Skeletal muscle satellite cell (primary cell): Measurements from ENCODE around the gene AKR7A2.

Source experiments
- H3K27me3 ChIP-seq: 2 replicates; pipeline ENCODE4 v1.7.0; 2013; ENCODE audit warnings: low read length; ENCODE audit not compliant: control insufficient read depth, insufficient read depth
- H3K36me3 ChIP-seq: 2 replicates; pipeline ENCODE4 v1.7.0; 2013; ENCODE audit warnings: mild to moderate bottlenecking, control low read depth, low read length; ENCODE audit not compliant: insufficient read depth
- H3K4me1 ChIP-seq: 2 replicates; pipeline ENCODE4 v1.7.0; 2013; ENCODE audit warnings: low read length; ENCODE audit not compliant: control insufficient read depth, insufficient read depth
- H3K4me2 ChIP-seq: 2 replicates; pipeline ENCODE4 v1.7.0; 2013; ENCODE audit warnings: mild to moderate bottlenecking, low read length
- H3K4me3 ChIP-seq: 2 replicates; pipeline ENCODE4 v1.7.0; 2013; ENCODE audit warnings: low read length
- H3K9ac ChIP-seq: 2 replicates; pipeline ENCODE4 v1.7.0; 2013; ENCODE audit warnings: mild to moderate bottlenecking, low read depth, low read length, moderate library complexity
- H3K9me3 ChIP-seq: replicated peaks from 2 replicates; pipeline ENCODE4 v1.7.0; 2013; ENCODE audit warnings: mild to moderate bottlenecking, control low read depth, low read length

AKR7A2 gene

DNA sequence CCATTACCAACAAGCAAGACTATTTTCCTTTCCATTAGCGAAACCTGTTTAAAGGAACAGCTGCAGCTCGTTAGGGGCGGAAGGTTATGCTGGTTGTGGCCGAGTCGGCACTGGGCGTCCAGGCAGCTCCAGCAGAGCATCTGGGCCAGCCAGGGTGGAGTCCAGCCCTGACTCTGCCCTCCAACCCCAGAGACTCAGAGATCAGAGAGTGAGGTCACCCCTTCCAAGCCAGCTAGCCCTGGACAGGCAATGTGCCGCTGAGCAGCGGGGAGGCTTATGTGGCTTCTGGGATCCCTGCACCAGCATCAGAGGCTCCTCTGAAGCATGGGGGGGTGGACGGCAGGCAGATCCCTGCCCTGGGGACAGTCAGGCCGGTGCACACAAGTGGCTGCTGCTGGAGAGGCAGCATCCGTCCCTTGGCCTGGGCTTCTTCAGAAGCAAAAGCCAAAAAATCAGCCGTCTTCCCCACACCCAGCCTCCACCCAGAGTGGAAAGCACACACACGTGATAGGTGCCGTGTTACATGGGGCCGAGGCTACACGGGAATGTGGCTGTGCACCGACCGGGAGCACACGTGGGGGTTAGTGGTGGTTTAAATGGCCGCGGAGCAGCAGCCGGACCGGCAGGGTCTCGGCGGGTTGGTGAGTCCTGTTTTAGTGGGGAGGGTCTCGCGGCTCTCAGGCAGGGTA lies 30.3 kb upstream of the AKR7A2 start:
- Histone ChIP-seq H3K27me3 (no peaks in the 10 kb centered on the region), H3K4me2 (no peak overlapping the region), H3K36me3 (peaks cover 73% of the 10 kb centered on the region), H3K9me3 (no peaks in the 10 kb centered on the region), H3K4me1 (no peaks in the 10 kb centered on the region), H3K4me3 (no peak overlapping the region), H3K9ac (no peak overlapping the region)

DNA sequence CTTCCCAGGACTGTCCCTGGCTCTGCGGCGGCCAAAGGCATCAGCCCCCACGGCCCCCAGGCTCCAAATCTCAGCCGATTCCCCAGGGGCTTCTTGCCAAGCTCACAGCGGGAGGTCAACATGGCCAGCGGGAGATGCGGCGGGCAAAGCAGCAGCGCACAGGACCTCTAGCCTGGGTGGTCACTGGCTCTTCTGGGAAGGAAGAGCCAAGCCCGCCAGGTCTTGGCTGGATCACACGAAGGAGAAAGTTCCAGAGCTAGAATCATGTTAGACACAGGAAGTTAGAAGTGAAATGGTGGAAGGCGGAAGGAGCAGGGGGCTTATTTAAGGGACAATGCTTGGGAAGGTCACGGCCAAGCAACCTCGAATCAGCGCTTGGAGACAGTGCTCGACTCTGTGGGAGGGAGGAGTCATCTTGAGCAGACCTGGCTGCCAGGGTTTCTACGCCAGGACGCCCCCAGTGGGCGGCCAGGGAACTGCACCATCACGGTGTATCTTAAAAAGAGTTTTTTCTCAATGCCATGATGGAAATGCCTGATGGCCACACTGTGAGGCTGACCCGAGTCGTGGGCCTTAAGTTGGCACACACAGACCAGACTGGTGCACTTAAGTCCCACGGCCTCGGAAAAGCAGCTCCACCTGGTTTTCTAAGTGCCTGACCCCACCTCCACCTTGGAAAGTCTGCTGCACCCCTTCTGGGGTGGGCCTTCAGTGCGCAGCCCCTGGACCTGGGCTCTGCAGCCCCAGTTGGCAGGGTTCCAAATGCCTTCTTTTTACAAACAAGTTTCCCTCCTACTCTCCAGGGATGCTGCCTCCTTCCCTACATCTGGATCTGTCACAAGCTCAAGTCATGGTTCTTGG lies 29.5 kb upstream of the AKR7A2 start:
- no peak overlapping the region for H3K9ac ChIP-seq
- H3K4me1 ChIP-seq = no peaks in the 10 kb centered on the region
- H3K4me2 ChIP-seq = no peak overlapping the region
- H3K36me3 ChIP-seq = peaks cover 74% of the 10 kb centered on the region
- no peaks in the 10 kb centered on the region for H3K27me3 ChIP-seq
- no peaks in the 10 kb centered on the region for H3K9me3 ChIP-seq
- no peak overlapping the region for H3K4me3 ChIP-seq

DNA sequence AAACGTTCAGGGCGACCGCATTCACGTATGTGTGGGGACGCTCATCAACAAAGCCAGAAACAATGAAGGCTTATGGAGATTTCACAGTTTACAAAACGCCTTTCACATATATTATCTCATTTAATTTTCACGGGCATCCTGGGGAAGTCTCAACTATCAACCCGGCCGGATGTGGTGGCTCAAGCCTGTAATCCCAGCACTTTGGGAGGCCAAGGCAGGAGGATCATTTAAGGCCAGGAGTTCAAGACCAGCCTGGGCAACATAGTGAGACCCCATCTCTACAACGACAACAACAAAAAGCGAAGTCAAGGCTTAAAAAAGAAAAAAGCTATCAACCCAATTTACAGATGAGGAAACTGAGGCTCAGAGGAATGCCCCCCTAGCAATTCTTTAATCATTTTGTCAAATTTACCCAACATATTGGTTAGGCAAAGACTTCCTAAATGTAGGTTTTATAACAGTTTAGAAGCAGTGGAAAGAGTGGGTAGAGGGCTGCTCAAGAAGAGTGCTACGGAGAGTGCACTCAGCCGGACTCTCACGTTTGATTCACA lies 28.5 kb upstream of the AKR7A2 start:
- Histone ChIP-seq H3K27me3 (no peaks in the 10 kb centered on the region), H3K9ac (no peak overlapping the region), H3K9me3 (no peaks in the 10 kb centered on the region), H3K4me1 (no peaks in the 10 kb centered on the region), H3K4me3 (no peak overlapping the region), H3K36me3 (peaks cover 74% of the 10 kb centered on the region), H3K4me2 (no peak overlapping the region)

DNA sequence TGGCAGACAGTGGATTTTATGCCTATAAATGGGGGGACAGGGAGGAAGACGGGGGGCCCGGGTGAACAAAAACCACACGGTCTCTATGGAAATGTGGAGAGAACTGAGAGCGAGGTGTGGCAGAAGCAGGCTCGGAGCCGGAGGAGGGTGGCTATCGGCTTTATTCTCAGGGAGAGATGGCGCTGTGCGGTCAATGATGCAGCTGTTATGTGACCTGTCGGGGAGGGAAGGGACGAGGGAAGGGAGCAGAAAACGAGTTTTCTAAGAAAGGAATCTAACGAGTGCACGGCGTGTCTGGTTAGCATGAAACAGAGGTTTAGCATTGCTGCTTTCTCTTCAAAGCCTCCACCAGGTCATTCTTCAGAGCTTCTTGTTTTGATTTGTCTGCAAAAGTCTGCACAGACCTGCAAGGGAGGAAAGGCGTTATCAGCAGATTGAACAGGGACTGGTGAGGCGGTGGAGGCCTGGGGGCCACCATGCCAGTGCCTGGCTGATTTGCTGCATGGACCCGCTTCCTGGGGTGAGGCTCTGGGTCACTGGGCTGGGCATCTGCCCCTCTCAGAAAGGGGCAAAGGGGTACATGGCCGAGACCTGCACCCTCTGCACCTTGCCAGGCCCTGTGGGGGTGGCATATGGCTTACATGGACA lies 27.4 kb upstream of the AKR7A2 start:
- Histone ChIP-seq H3K4me1 (no peaks in the 10 kb centered on the region), H3K9ac (no peak overlapping the region), H3K9me3 (no peaks in the 10 kb centered on the region), H3K36me3 (peaks cover 64% of the 10 kb centered on the region), H3K4me3 (no peak overlapping the region), H3K27me3 (no peaks in the 10 kb centered on the region), H3K4me2 (no peak overlapping the region)

DNA sequence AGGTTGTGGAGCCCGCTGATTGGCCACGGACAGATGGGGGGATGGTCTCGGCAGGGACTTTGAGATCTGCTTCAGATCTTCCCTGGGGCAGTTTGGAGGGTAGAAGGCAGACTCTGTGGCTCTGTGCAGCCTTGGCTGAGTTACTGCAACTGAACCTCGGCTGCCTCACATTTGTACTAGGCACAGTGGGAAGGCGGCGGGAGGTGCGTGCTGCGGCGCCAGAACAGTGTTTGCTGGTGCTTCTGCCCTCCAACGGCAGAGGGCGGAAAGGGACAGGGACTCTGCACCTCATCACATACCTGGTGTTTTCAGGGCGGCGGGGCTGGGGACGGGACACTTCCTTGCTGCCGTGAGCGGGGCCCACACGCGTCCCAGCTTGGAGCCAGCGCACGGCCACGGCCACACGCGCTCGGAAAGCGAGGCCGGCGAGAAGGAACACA lies 26.4 kb upstream of the AKR7A2 start:
- Histone ChIP-seq H3K27me3 (no peaks in the 10 kb centered on the region), H3K36me3 (peaks cover 55% of the 10 kb centered on the region), H3K9me3 (no peaks in the 10 kb centered on the region), H3K9ac (no peak overlapping the region), H3K4me3 (no peak overlapping the region), H3K4me1 (no peaks in the 10 kb centered on the region), H3K4me2 (no peak overlapping the region)

DNA sequence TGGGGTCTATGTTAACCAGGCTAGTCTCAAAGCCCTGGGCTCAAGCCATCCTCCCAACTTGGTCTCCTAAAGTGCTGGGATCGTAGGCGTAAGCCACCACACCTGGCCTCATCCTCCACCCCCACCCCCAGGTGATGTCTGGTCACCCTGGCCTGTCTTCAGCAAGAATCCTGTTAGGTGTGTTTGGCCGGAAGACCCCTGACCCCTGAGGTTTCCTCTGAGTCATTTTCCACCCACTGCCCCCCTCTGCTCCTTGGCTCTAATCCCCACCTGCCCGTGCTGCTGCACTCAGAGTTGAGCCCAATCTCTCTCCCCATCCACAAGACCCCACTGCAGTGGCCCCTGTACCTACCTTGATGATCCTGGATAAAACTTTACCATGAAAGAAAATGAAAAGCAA lies 25.3 kb upstream of the AKR7A2 start:
- no peaks in the 10 kb centered on the region for H3K9me3 ChIP-seq
- no peaks in the 10 kb centered on the region for H3K27me3 ChIP-seq
- H3K4me2 ChIP-seq = no peak overlapping the region
- no peaks in the 10 kb centered on the region for H3K4me1 ChIP-seq
- no peak overlapping the region for H3K9ac ChIP-seq
- peaks cover 44% of the 10 kb centered on the region for H3K36me3 ChIP-seq
- H3K4me3 ChIP-seq = no peak overlapping the region

DNA sequence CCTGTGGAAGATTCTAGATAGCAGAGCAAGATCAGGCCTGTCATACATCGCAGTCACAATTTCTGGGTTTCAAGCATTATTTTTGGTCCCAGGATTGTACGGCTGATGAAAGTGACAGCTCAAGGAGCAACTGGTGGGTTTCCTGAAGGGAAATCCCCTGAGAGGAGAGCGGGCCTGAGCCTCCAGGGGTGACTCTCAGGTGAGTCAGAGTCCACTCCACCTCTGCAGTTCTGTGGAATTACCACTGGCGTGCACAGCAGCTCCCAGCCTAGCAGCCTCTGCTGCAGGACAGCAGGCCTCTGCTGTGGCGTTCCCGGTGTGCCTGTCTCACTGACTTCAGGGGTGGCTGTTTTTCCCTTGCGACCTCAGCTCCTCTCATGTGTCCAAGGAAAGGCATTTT lies 24.6 kb upstream of the AKR7A2 start:
- no peaks in the 10 kb centered on the region for H3K27me3 ChIP-seq
- no peak overlapping the region for H3K9ac ChIP-seq
- no peak overlapping the region for H3K4me3 ChIP-seq
- H3K9me3 ChIP-seq = no peaks in the 10 kb centered on the region
- H3K4me1 ChIP-seq = no peaks in the 10 kb centered on the region
- peaks cover 37% of the 10 kb centered on the region for H3K36me3 ChIP-seq
- no peak overlapping the region for H3K4me2 ChIP-seq

DNA sequence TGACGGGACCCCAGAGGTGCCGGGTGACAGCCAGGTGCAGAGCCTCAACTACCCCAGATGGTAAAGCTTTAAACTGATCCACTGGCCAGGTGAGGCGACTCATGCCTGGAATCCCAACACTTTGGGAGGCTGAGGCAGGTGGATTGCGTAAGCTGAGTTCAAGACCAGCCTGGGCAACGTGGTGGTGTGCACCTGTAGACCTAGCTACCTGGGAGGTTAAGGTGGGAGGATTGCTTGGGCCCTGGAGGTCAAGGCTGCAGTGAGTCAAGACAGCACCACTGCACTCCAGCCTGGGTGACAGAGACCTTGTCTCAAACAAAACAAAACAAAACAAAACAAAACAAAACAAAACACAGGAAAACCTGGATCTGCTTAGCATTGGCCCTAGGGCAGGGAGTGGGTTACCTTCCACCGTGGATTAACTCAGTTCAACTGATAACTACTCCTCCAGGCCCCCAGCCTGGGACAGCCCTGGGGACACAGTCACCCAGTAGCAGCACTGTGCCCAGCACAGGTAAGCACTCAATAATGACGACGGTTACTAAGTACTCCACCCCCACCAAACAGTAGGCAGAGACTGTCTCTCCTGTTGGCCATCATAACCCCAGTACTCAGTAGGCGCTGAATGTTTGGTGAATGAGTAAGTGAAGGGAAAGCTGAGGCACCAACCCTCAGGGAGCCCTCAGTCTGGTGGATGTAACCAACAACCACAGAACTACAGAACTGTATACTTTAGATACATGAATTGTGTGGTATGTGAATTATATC lies 21.8 kb upstream of the AKR7A2 start:
- peaks cover 19% of the 10 kb centered on the region for H3K36me3 ChIP-seq
- no peaks in the 10 kb centered on the region for H3K27me3 ChIP-seq
- no peak overlapping the region for H3K4me3 ChIP-seq
- no peak overlapping the region for H3K9ac ChIP-seq
- no peak overlapping the region for H3K4me2 ChIP-seq
- no peaks in the 10 kb centered on the region for H3K9me3 ChIP-seq
- no peaks in the 10 kb centered on the region for H3K4me1 ChIP-seq

DNA sequence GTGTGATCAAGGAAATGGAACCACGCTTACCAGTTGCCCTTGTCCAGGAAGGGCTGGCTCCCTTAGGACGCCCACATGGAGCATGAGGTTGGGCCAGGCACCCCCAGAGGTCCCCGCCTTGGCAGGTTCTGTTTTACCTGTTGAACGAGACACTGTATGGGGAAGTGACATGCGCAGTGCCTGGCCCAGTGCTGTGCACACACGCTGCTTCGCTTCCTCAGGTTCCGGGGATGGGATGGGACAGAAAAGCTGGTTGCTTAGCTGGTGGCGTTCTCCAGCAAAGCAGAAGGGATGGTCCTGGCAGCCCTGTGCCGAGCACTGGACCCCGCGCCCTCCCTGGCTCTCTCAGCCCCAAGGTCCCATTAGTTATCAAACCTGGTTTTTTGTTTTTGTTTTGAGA lies 20.9 kb upstream of the AKR7A2 start:
- H3K4me3 ChIP-seq = no peak overlapping the region
- H3K4me1 ChIP-seq = no peaks in the 10 kb centered on the region
- H3K9ac ChIP-seq = no peak overlapping the region
- H3K27me3 ChIP-seq = no peaks in the 10 kb centered on the region
- no peak overlapping the region for H3K4me2 ChIP-seq
- H3K9me3 ChIP-seq = no peaks in the 10 kb centered on the region
- peaks cover 18% of the 10 kb centered on the region for H3K36me3 ChIP-seq

DNA sequence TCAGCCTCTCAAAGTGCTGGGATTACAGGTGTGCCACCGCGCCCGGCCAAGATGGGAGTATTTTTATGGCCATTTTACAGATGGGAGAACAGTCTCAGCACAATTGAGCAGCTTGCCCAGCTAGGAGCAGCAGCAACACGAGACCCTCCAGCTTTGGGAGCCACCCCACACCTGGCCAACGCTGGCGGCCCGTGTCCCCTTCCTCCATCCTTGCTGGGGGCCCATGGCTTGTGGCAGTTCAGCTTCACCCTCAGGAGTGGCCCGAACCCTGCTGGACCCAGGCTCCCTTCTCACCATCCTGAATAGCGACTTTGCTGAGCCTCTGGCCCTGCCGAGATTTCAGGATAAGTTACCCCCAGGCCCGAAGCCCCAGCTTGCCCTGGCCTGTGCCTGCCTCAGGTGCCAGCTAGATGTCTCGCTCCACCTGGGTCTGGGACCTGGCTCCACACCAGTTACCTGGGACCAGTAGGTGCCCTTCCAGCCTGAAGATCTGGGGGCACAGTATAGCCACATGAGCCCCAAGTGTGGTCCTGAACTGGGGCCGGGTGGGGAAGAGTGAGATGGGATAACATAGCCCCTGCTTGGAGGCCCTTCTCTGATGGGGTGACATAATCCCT lies 19.4 kb upstream of the AKR7A2 start:
- Histone ChIP-seq H3K36me3 (peaks cover 20% of the 10 kb centered on the region), H3K4me3 (no peak overlapping the region), H3K9ac (no peak overlapping the region), H3K4me2 (no peak overlapping the region), H3K27me3 (no peaks in the 10 kb centered on the region), H3K9me3 (no peaks in the 10 kb centered on the region), H3K4me1 (no peaks in the 10 kb centered on the region)
